ENCODE measurements around the gene CXXC1.
"Not testable (repeated sequence)": the region's sequence is repeated elsewhere in the genome, so short reads cannot be mapped to it uniquely, and the experiment has no call there.

The CXXC1 gene

DNA sequence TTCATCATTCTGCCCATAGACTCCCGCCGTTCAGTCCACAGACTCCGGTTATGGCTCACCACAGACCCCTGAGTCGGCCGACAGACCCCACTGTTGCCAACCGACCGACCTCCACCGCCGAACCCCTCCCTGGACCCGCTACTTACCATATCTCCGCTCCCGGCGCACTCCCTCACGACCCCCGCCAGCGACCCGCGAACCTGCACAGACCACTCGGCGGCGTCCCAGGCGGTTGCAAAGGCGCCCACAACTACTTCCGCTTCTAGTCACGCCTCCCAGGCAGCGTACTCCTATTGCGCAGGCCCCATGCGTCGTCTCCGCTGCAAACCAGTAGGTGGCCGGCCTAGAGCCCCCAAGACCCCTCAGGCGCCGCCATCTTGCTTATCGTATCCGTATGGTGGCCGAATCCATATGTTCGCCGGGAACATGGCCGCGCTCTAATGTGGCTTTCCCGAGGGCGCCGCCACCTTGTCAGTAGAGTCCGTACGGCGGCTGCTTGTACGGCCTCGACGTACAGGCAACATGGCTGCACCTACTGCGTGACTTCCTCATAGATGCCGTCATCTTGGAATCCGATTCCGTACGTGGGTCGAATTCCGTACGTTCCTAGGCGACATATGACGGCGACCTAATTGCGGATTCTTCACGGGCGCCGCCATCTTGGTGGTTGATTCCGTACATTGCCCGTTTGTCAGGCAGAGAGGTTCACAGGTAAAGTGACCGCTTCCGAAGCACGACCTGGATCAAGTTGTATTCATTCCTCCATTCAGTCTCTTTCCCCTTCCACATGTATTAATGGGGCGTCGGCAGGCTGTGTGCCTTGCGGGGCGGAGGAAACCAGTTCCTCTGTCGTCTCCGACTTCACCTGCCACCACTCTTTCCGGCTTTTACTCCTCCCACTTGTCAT, at the start of gene CXXC1:
Gene CXXC1, minus strand, starts transcription at position 252 of the 907 bp plus-strand sequence. Its CDS starts 103 bp downstream, at position 149.
- DNase-seq = peak; percentile 96

- no peak for DNase-seq
Measured at GRCh38 chr18:50334546-50335152, 47.2 kb upstream of the CXXC1 start.

DNA sequence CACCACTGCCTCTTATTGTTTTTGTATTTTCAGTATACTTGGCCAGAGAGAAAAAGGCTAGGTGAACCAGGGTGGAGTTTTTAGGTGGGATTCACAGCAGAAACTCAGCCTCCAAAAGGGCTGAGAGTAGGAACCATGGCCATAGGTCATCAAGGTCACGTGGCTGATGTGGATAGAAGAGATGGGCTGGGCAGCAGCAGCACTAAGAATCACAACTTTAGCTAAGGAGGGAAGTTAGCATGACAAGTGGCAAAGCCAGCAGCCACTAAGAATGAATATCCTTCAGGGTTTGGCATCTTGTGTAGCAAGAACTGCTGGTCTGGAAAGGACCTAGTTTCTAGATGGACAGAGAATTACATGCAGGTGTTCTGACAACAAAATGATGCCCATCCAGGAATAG, 44.2 kb upstream of the CXXC1 start:
- DNase-seq = no peak

GRCh38 chr18:50330176-50330575, 42.7 kb upstream of the CXXC1 start:
- no peak for DNase-seq

DNA sequence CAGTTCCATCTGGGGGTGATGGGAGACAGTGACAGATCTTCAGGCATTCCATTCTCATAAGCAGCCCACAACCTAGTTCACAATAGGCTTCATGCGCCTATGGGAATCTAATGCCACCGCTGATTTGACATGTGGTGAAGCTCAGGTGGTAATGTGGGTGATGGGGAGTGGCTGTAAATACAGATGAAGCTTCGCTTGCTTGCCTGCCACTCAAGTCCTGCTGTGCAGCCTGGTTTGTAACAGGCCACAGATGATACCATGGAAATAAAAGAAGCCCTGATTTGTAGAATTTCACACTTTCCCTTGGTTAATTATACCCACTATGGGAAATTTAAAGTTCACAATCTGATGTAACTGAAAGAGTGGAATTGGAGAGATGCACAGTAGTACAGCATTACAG, 40.5 kb upstream of the CXXC1 start:
- no peak for DNase-seq

DNA sequence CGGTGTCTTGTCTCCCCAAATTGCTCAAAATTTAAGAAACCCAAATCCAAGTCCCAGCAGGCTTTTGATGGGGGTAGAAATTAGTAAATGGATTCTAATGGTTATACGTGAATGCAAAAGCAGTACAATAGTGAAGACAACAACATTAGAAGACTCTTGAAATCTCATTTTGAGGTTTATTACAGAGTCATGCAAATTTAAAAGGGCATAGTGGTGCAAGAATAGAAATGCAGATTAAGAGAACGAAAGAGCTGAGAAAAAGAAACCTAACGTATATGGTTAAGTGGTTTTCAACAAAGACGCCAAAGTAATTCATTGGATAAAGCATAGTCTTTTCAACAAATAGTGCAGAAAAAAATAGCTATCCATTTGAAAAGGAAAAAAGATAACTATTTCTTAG, 33.2 kb upstream of the CXXC1 start:
- no peak for DNase-seq

GRCh38 chr18:50315100-50315871, 27.8 kb upstream of the CXXC1 start:
- no peak for DNase-seq

GRCh38 chr18:50313873-50314460, 26.5 kb upstream of the CXXC1 start:
- DNase-seq = no peak

- DNase-seq = no peak
Measured at GRCh38 chr18:50313031-50313607, 25.6 kb upstream of the CXXC1 start.

GRCh38 chr18:50312296-50313030, 25.0 kb upstream of the CXXC1 start:
- no peak for DNase-seq

GRCh38 chr18:50311650-50312049, 24.2 kb upstream of the CXXC1 start:
- DNase-seq = no peak

DNA sequence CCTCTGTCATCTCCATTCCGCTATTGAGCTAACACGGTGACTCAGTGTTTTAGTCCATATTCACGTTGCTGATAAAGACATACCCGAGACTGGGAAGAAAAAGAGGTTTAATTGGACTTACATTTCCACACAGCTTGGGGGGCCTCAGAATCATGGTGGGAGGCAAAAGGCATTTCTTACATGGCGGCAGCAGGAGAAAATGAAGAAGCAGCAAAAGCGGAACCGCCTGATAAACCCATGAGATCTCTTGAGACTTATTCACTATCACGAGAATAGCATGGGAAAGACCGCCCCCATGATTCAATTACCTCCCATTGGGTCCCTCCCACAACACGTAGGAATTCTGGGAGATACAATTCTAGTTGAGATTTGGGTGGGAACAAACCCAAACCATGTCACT, 22.6 kb upstream of the CXXC1 start:
- DNase-seq = no peak

DNA sequence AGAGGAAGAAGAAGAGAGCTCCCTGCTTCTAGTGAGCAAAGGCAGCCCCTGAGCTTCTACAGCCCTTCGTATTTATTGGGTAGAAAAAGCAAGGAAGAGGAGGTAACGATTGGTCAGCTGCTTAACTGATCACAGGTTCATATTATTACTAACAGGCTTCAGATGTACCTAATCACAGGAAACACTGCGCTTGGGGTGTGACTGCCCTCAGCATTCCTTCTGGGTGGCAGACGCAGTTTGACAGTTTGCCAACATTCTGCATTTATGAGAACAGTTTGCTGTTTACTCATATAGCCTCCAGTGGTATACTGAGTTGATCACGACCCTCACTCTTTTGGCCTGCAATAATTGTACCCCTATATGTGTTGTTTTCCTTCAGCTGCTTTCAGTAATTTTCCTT, 21.4 kb upstream of the CXXC1 start:
- DNase-seq = not testable (repeated sequence)

GRCh38 chr18:50307738-50308470, 20.4 kb upstream of the CXXC1 start:
- peak; percentile 80 for DNase-seq

- DNase-seq = no peak
Measured at GRCh38 chr18:50307400-50307737, 19.9 kb upstream of the CXXC1 start.

DNA sequence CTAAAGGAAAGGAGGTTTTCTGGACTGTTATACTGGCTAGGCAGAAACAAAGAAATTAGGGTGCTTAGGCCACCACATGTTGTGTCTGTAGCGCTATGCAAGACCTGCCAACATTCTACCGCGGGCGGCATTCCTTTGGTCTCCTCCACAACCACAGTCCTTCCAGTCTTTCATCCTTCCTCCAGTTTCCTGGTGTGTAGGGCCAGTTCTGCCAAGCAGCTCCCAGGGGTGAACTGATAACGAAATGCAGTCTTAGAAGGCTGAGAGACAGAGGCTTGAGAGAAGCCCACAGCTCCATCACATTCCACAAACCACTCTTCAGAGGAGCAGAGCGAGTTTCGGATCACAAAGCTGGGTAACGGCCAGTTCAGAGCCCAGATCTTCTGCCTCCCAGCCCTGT, 19.5 kb upstream of the CXXC1 start:
- DNase-seq = no peak

DNA sequence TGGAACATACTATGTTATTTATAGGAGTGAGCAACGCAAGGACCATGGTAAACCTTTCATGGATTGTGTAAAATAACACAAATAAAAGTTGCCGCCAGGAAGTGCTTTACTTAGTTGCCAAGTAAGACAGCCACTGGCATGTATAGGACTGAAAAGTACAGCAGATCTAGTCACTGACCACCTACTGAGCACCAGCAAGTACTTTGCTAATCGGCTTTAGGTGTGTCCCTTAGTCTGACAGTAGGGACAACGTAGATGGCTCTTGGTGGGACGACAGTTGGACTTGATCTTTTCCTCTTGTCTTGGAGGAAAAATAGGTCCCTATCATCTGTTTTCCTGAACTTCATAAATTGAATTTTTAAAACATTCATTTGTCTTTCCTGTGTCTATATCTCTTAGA, 13.6 kb upstream of the CXXC1 start:
- DNase-seq = no peak

DNA sequence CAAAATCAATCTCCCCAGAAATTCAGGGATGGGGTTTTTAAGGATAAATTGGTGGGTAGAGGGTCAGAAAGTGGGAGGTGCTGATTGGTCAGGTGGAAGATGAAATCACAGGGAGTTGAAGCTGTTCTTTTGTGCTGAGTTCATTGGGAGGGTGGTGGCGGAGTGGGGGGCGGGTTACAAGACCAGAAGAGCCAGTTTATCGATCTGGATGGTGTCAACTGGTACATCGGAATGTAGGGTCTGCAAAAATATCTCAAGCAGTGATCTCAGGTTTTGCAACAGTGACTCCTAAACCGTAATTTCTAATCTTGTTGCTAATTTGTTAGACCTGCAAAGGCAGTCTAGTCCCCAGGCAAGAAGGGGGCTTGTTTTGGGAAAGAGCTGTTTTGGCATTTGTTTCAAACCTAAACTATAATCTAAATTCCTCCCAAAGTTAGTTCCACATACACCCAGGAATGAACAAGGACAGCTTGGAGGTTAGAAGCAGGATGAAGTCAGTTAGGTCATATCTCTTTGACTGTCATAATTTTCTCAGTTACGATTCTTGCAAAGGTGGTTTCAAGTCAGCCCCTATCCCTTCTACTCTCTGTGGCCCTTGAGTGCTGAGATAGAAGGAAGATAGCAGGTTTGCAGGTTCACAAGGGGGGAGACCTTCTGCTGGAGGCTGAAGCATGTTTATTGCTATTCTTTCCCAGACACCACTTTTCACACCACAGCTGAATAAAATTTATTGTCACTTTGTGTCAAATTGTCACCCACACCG, 12.3 kb upstream of the CXXC1 start:
- DNase-seq = no peak

GRCh38 chr18:50298443-50299284, 11.2 kb upstream of the CXXC1 start:
- DNase-seq = no peak

Measured in activated effector memory CD4-positive, alpha-beta T cell treated with Interleukin-2 at 50 U/mL for 16 hours (primary cell).